SU-DHL-6 (cell line): ENCODE results near the gene TMPRSS4.

ENCODE experiments used
- EZH2phosphoT487 ChIP-seq: fragments of 200-600 bp; sonication (generic), shearing (Covaris generic); conservative IDR thresholded peaks from 2 replicates; pipeline ENCODE4 v1.6.1; 2018; ENCODE audit warnings: mild to moderate bottlenecking, antibody characterized with exemption, low read length, moderate library complexity, mixed read lengths
- TF ChIP-seq, protein P1 (sequence below): fragments of 200-600 bp; sonication (generic); IDR thresholded peaks from one replicate; pipeline ENCODE4 v1.5.1; 2017; ENCODE audit warnings: antibody characterized with exemption, mild to moderate bottlenecking, low read length, moderate library complexity; ENCODE audit not compliant: insufficient read depth, poor library complexity, severe bottlenecking

DNA sequence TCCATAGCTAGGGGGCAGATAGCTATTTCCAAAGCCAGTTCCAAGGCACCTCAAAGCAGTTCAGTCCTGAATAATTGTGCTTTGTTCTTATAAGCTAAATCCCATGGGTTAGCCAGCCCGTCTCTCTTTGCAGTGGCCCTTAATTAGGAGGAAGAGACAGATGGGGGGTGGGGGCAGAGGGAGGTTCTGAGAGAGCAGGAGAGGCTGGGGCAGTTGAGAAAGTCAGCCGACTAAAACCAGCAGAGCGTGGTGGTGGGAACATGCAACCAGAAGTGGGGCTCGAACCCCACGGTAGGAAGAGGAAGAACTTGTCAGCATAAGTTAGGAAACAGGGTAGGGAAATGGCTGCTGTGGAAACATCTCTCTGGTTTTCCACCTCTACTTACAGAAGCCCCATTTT is 86.6 kb downstream of the TMPRSS4 start:
- TF ChIP-seq, protein P1, sequence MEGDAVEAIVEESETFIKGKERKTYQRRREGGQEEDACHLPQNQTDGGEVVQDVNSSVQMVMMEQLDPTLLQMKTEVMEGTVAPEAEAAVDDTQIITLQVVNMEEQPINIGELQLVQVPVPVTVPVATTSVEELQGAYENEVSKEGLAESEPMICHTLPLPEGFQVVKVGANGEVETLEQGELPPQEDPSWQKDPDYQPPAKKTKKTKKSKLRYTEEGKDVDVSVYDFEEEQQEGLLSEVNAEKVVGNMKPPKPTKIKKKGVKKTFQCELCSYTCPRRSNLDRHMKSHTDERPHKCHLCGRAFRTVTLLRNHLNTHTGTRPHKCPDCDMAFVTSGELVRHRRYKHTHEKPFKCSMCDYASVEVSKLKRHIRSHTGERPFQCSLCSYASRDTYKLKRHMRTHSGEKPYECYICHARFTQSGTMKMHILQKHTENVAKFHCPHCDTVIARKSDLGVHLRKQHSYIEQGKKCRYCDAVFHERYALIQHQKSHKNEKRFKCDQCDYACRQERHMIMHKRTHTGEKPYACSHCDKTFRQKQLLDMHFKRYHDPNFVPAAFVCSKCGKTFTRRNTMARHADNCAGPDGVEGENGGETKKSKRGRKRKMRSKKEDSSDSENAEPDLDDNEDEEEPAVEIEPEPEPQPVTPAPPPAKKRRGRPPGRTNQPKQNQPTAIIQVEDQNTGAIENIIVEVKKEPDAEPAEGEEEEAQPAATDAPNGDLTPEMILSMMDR: no peak
- no peak for TF ChIP-seq EZH2phosphoT487
